Transverse colon (tissue), 4 donors: ENCODE data around the gene NLGN1.

Experiments
- EP300 ChIP-seq: sonication (generic); formaldehyde crosslinking; IDR thresholded peaks from one replicate; pipeline ENCODE4 v1.6.1; 2017; ENCODE audit warnings: antibody characterized with exemption, low read depth
- POLR2A ChIP-seq: fragments of 450-650 bp; IDR thresholded peaks from one replicate; pipeline ENCODE4 v1.6.1; 2016; ENCODE audit warnings: antibody characterized with exemption, mild to moderate bottlenecking, moderate library complexity
- POLR2AphosphoS5 ChIP-seq, 3 donors: sonication (generic); formaldehyde crosslinking; IDR thresholded peaks; one replicate each; pipeline ENCODE4 v1.6.1; 2016; ENCODE audit warnings: antibody characterized with exemption in 3 of 3
- TF ChIP-seq, protein P1 (sequence below), 5 experiments: fragments of 200-600 bp in 3 of 5; fragments of 450-650 bp in 2 of 5; sonication (generic) in 3 of 5; IDR thresholded peaks; 1 replicate in 2 of 5; 2 replicates in 3 of 5; pipeline ENCODE4 v1.5.1; 2016 to 2017; ENCODE audit warnings: antibody characterized with exemption in 5 of 5, inconsistent platforms in 3 of 5, mild to moderate bottlenecking in 2 of 5, moderate library complexity in 1 of 5

DNA sequence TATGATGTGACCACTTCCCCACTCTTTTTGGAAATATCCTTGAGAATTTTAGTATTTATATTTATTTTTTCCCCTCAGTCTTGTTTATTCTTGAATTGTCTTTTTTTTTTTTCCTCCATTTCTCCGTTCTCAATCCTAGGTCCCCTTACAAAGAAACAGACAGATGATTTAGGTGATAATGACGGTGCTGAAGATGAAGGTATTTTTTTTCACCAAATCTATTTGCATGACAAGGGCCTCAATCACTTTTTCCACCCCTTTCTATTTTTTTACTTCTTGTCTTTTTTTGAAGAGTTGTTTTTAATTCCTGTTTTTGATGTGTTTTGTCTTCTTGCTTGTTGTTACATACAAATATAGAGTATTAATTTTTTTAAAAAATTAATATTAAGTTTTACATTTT is 402.6 kb downstream of the NLGN1 start:
- TF ChIP-seq, protein P1, sequence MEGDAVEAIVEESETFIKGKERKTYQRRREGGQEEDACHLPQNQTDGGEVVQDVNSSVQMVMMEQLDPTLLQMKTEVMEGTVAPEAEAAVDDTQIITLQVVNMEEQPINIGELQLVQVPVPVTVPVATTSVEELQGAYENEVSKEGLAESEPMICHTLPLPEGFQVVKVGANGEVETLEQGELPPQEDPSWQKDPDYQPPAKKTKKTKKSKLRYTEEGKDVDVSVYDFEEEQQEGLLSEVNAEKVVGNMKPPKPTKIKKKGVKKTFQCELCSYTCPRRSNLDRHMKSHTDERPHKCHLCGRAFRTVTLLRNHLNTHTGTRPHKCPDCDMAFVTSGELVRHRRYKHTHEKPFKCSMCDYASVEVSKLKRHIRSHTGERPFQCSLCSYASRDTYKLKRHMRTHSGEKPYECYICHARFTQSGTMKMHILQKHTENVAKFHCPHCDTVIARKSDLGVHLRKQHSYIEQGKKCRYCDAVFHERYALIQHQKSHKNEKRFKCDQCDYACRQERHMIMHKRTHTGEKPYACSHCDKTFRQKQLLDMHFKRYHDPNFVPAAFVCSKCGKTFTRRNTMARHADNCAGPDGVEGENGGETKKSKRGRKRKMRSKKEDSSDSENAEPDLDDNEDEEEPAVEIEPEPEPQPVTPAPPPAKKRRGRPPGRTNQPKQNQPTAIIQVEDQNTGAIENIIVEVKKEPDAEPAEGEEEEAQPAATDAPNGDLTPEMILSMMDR (IDR thresholded peaks at IDR 0.05): no peak
- TF ChIP-seq POLR2A (no peak), POLR2AphosphoS5 (IDR thresholded peaks at IDR 0.05) (no peak), EP300 (no peak)
